Measurements from ENCODE around the gene RPS6KC1.
"Not testable (repeated sequence)": the region's sequence is repeated elsewhere in the genome, so short reads cannot be mapped to it uniquely, and the experiment has no call there.

The RPS6KC1 gene

GRCh38 chr1:213211201-213211600 lies 160.2 kb downstream of the RPS6KC1 start:
- no peak for TF ChIP-seq CTCF (IDR thresholded peaks at IDR 0.05)
- intact Hi-C loops (cut with DNase I; ENCODE audit: low total_unique reads) = no loop called here

GRCh38 chr1:213219076-213219475 lies 168.0 kb downstream of the RPS6KC1 start:
- H3K9me3 ChIP-seq; H3K4me1 ChIP-seq; DNase-seq; H3K4me3 ChIP-seq; intact Hi-C loops (cut with DNase I; ENCODE audit: low total_unique reads); H3K27me3 ChIP-seq; H3K36me3 ChIP-seq; H3K27ac ChIP-seq: not testable (repeated sequence)

More at GRCh38 chr1:213211201-213211600, 160.2 kb downstream of the RPS6KC1 start:
- Histone ChIP-seq H3K9me3 (no peaks in the 10 kb centered on the region), H3K27me3 (no peaks in the 10 kb centered on the region), H3K4me3 (no peak overlapping the region), H3K4me1 (no peaks in the 10 kb centered on the region), H3K27ac (no peak overlapping the region), H3K36me3 (peaks cover 32 to 35% (median 32%) of the 10 kb centered on the region in 3 donors)
- DNase-seq = no peak

GRCh38 chr1:213221209-213221608 lies 170.2 kb downstream of the RPS6KC1 start:
- Histone ChIP-seq H3K9me3 (no peaks in the 10 kb centered on the region), H3K4me3 (no peak overlapping the region), H3K4me1 (no peaks in the 10 kb centered on the region), H3K36me3 (peaks cover 0 to 5% (median 0%) of the 10 kb centered on the region in 3 donors), H3K27me3 (no peaks in the 10 kb centered on the region), H3K27ac (no peak overlapping the region)
- DNase-seq = no peak
- no peak for TF ChIP-seq CTCF (IDR thresholded peaks at IDR 0.05)
- intact Hi-C loops (cut with DNase I; ENCODE audit: low total_unique reads) = no loop called here

GRCh38 chr1:213227458-213227857 lies 176.4 kb downstream of the RPS6KC1 start:
- no peak for DNase-seq
- H3K27me3 ChIP-seq = no peaks in the 10 kb centered on the region
- intact Hi-C loops (cut with DNase I; ENCODE audit: low total_unique reads) = no loop called here
- no peak for TF ChIP-seq CTCF (IDR thresholded peaks at IDR 0.05)
- H3K27ac ChIP-seq = no peak overlapping the region
- no peaks in the 10 kb centered on the region for H3K9me3 ChIP-seq
- H3K4me1 ChIP-seq = no peaks in the 10 kb centered on the region
- peaks cover 5 to 7% (median 5%) of the 10 kb centered on the region in 3 donors for H3K36me3 ChIP-seq
- no peak overlapping the region for H3K4me3 ChIP-seq

- no peaks in the 10 kb centered on the region for H3K27me3 ChIP-seq
- intact Hi-C loops (cut with DNase I; ENCODE audit: low total_unique reads) = no loop called here
- H3K9me3 ChIP-seq = no peaks in the 10 kb centered on the region
- peaks cover 4 to 13% (median 9%) of the 10 kb centered on the region in 3 donors for H3K36me3 ChIP-seq
- H3K4me3 ChIP-seq = no peak overlapping the region
- H3K4me1 ChIP-seq = no peaks in the 10 kb centered on the region
- H3K27ac ChIP-seq = no peak overlapping the region
- DNase-seq = no peak
- no peak for TF ChIP-seq CTCF (IDR thresholded peaks at IDR 0.05)
These were observed 180.8 kb downstream of the RPS6KC1 start for GRCh38 chr1:213231795-213232231.

- intact Hi-C loops (cut with DNase I; ENCODE audit: low total_unique reads) = no loop called here
These were observed 191.8 kb downstream of the RPS6KC1 start for GRCh38 chr1:213242883-213243282.

More at GRCh38 chr1:213242883-213243282, 191.8 kb downstream of the RPS6KC1 start:
- no peak overlapping the region for H3K4me3 ChIP-seq
- no peaks in the 10 kb centered on the region for H3K27me3 ChIP-seq
- no peaks in the 10 kb centered on the region for H3K4me1 ChIP-seq
- TF ChIP-seq CTCF (IDR thresholded peaks at IDR 0.05) = no peak
- H3K36me3 ChIP-seq = peaks cover 0 to 25% (median 16%) of the 10 kb centered on the region in 3 donors
- no peak for DNase-seq
- no peak overlapping the region for H3K27ac ChIP-seq
- H3K9me3 ChIP-seq = no peaks in the 10 kb centered on the region
